Glomerular visceral epithelial cell (primary cell): ENCODE measurements around the gene EFNA5.

Experiments used
- DNase-seq: peaks from one replicate; pipeline ENCODE4 v3.0.0-alpha.2; 2016; ENCODE audit errors: extremely low spot score

The EFNA5 gene

DNA sequence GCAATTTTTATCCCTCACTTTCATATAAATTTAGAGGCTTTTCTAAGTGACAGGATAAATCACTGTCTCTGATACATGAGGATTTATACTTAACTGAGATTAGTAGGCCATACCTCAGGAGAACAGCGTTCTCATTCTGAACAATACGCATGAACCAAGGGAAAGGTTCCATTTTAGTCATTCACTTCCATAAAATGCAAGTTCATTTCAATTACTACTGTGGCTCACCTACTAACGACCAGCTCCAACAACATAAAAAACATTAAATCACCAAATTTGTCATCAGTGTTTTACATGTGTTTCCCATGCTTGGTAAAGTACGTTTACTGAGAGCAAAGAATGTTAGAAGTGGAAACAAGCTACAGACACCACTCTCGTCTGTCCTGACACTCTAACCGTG is 67.4 kb downstream of the EFNA5 start:
- DNase-seq = no peak

DNA sequence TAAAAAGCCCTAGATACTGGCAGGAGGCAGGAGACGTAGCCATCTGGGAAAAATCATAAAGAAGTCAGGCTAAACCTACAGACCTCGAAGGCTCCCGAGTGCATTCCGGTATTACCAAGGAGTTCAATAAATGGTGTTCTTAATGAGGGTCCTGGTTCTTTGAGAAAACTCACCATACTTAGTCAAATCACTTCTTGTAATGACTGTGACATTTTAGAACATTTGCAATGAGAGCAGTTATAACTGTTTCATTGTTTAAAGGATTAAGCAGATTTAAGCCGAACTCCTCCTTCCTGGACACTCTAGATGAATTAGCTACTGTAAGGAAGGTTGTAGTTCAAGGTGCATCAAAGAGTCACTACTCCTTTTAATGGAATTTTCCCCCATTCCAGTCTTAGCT is 67.8 kb downstream of the EFNA5 start:
- DNase-seq = no peak

DNA sequence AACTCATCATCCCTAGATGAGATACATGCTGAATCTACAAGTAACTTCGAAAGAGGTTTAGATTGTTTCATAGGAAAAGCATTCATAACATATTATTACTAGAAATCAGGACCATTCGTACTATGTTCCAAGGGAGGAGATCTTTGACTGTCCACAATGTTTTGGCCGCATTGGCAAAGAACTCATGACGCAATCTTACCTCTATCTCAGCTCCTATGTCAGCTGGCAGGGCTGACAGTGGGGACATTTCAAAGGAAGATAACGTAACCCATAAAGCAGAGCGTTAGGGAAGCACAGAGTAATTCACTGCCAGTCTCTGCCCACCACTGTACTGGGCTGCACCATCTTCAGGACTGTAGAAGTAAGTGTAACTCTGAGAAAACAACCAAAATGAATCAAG is 69.7 kb downstream of the EFNA5 start:
- DNase-seq = no peak

DNA sequence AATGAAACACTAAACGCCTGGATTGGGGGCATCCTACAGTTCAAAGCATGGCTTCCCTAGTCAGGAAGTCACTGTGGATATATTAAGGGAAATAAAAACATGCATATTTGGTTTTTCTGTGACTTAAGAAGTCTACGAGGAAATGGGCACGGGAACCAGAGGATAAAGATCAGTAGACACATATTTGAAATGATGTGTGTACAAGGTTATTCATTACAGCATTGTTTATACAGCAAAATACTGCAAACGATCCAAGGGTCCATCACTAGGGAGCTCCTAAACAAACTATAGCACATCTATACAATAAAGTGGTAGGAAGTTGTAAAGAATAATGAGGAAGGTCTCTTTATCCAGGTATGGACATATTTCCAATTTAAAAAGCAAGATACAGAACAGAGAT is 71.8 kb downstream of the EFNA5 start:
- no peak for DNase-seq

DNA sequence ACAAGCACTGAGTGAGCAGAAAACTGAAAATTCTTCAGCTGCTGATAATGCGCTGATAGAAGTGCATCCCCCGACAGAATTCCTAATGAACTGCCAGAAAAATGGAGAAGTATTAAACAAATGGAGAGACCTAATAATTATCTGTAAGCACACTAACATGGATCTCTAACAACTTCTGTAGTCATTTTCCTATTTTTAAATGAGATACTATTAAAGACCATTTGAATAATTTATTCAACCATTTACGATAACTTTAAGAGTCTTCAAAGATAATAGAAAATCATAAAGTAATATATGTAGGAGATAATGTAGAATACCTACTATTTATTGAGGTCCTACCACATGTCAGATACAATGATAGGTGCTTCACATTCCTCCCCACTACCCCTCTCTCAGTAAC is 72.9 kb downstream of the EFNA5 start:
- no peak for DNase-seq

DNA sequence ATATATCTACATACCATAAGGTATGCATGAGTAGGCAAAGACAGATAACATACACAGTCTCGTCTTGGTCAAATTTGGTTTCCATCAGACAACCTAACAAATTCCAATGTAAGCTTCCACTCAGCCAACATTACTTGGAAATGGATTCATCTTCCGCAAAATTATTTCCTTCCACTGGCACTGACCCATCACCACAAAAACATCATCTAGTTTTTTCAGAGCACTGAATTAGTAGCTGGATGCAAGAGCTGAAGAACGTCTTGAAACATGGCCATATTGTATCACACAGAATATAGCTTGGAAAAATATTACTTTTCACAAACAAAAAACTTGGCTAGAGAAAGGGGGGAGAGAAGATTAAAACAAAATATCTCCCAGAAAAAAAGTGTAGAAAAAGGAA is 73.5 kb downstream of the EFNA5 start:
- DNase-seq = no peak

DNA sequence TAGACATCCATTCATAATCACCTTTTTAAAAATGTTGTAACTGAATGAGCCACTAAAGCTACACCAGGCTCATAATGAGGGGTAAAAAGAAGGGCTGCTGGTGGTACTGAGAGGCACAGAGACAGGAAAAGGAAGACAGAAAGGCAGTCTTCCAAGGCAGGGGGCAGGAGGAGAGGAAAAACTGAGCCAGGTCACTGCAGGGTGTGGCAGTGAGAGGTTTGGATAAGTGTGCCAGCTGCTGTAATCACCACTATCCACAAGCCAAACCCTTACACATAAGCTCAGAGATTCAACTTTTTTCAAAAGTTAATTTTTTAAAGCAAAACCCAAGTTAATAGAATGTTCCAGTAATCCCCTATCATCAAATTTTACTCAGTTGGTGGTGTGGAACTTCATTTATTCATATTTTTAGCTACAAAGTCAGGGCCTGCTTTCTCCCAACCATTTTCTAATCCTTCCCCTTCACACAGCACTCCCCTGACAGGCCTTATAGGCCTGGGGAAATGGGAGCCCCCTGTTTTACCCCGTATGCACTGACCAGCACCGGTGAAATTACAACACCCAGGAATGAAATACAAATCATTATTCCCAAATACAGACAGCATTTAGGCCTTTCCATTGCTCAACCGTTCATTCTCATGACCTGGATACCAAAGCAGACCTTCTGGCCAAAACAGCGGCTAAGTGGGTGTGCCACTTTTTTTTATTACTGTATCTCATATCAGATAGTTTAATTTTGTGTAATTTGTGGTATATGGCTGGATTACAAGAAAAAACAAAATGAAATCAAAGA is 76.3 kb downstream of the EFNA5 start:
- DNase-seq = no peak

DNA sequence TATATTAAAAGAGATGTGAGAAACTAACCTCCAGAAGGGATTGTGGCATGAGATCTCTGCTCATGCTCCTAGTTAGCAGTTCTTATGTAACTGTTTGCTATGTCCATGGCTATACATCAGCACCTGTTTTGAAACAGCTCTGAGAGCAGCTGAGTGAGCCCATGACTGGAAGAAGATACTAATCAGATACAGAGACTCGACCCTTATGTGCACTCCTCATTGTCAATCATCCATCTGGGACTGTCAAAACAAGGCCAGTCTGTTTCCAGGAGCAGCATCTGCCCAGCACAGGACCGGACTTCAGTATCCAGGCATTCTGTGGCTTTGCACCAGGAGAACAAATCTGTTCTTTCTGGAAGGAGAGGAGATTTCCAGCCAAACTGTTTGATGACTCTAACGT is 77.7 kb downstream of the EFNA5 start:
- DNase-seq = no peak

DNA sequence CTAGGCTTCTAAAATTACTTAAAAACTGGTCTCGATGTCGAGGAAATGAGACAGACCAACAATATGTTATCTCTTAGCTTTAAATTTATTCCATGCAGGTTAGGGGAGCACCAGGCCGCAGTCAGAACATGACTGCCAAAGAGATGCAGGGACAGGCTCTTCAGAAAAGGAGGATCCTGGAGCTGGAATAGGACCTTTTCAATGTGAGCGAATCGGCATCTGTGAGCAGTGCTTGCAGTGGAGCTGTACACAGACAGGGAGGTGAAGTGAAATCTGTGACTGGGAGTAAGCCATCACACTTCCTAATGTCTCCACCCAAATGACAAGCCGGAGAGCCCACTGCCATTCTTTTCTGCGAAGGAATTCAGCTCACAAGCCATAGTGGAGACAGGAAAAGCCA is 78.2 kb downstream of the EFNA5 start:
- no peak for DNase-seq

DNA sequence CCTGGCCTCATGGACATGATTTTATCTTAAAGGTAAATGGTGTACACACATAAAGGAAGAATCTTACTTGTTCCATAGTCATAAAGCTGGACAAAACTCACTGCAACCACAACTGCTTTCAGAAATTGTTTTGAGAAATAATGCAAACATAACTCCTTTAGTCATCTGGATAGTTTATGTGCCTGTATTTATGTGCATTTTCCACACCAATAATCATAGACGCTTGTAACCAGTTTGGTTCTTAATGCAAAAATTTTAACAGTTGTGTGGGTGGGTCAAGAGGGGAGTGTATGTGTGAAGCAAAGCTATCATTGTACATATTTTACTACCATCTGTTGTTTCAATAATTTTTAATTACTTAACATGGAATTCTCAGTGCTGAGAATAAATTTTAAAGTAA is 80.1 kb downstream of the EFNA5 start:
- DNase-seq = no peak

DNA sequence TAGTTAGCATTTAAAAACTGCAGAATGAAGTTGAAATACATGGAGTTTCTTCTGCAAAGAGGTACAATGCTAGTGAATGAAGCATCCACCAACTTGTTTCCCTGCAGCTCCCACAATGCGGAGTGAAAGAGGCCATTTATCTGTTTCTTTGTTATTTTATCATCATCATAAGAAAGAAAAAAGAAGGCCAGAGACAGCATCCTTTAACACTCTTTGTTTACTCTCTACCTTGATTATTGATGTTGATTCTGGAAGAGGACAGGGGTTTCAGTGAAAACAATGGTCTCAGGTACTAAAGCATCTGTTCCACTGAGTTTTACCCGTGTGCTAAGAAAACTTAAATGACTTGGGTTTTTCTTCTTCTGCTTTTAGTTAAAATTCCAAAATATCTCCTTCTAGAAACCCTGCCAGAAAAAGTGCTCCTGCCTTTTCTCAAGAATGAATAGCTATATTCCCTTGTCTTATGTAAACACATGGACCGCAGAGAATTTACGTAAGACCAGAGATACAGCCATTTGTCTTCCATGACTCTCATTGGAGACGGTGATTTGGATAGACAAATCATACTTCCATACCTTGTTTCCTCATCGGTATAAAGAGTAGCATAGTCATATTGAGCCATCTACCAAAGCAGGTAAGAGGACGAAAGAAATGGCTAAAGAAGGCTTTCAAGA is 81.1 kb downstream of the EFNA5 start:
- DNase-seq = no peak

DNA sequence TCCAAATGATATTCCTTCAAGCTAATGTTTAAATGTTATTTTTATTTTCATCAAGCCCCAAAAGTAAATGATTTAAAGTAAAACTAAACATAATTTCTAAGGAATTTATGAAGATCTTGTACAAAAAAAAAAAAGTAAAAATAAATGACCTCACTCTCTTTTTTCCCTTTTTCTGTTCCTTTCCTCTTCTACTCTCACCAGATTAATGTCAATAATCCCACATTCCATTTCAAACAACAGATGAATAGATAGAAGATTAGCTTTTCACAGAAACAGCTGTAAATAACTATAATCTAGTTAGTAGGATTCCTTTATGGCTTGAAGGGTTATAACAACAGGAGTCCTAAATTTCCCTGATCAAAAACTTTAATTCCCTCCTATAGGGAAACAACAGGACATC is 88.1 kb downstream of the EFNA5 start:
- no peak for DNase-seq

DNA sequence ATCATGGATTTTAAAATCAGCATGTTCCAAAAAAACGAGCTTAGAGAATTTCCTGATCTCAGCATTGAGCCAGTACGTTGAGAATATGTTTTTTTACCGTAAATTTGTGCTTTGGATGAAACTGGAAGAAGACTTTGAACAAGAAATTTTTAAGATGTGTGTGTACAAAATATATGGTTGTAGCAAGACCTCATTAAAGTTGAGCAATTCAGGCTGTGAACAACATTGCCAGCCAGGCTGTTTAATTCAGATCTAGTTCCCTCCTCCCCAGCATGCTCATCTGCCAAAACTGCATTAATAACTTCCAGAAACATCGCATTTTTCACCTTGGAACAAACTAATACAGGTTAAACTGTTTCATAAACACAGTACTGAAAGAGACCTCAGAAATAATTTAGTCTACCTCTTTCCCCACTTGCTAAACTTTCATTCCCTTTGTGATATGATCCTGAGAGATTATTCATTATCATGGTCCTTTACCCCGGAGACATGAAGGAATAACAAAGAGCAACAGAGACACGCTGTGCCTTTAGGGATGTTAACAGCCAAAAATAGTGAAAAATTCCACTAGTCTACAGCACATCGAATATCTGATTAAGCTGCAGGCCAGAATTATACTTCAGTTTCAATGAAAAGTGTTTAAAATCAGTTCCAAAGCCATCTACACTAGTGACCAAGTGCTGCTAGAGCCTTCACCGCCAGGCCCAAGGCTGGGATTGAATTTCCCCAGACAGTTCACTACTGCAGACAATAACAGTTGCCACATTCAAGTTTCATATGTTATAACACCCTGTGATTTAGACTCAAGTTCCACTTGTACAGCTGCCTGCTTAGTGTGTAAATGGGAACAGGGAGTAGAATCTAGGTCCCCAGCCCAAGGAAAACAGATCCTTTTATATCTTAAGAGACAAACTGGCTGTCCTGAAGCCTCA is 89.6 kb downstream of the EFNA5 start:
- no peak for DNase-seq

DNA sequence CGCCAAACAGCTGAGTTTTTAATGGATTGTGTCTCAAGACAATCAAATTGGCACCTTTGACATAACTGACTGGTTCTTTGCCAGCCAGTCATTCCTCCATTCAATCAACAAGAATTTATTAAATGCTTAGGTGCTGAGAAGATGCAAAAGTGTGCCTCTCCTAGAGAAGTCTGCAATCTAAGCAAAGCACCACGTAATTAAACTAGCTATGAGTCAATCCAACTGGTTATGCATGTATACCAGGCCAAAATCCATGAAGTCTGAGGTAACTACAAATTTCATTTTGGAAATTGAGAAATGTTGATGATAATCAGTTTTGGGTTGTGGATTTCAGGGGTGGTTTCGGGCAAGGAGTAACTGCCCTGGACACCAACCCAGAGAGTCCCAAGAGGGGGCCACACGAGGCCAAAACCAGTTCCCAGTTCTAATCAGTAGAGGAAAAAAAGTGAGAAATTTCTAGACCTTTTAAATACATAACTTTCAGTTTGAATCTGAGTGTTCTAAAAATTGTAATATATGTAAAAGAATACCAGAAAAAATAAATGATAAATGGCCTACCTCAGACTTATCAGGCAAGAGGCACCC is 92.6 kb downstream of the EFNA5 start:
- no peak for DNase-seq

DNA sequence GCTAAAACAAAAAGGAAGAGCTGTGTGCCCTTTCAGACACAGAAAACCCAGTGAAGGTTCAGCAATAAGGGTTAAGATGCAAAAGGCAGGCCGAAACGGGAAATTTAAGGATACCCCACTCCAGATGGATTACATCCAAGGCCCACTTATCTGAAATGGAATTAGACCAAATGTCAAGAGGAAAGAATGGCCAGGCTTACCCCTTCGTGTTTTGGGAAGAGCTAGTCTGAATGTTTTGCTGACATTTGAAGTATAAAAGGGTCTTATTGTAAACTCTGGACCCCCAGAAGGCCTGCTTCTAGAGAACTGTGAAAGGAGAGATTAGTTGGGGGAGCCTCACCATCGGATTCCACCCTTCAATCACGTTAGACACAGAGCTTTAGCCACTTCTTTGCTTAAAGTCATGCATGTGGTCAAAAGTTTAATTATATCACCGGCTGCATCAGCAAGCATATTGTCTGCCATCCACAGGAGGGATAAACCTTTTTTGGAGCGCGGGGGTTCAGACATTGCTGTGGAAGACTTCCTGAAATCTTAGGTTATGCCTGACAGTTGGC is 93.3 kb downstream of the EFNA5 start:
- no peak for DNase-seq

DNA sequence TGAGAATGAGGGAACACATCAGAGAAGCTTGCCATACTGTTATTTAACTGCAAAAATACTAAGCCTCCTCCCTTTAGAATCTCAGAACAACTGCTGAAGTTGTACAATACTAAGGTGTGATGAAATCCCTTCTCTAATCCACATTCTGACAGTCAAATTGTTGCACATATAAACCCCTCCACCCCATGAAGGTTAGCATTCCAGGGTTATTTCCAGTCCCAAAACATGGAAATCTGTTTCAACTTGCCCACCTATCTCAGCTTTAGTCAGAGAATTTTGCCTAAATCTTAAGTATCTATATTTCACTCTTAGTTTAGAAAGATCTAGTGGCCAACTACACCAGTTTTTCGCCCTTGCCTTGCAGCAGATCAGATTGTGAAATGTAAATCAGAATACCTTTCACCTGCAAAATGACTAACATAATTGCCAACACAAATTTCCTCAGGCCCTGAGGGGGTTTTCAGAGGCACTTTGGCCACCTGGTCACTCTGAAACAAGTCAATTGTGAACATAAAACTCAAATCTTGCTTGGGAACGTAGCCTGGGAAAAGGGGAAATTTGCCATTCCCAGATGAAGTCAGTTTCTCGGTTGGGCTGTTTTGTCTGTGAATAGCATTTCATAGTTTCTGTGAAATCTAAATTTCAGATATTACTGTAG is 93.9 kb downstream of the EFNA5 start:
- DNase-seq = no peak

DNA sequence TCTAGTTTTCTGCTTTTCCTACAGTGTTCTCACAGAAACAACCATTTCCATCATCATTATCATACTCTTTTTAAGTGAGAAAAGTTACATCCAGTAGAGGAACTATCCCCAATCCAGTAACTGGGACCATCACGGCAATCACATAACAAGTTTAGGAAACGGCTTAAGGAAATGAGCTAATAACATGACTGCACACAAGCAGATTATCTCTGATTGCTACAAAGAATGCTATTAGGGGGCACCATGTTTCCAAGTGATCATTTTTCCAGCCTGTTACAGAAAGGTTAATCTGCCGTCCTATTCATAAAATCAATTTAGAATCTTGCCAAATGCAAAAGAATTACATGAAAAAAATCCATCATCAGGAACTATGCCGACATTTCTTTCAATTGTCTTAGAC is 94.6 kb downstream of the EFNA5 start:
- no peak for DNase-seq

DNA sequence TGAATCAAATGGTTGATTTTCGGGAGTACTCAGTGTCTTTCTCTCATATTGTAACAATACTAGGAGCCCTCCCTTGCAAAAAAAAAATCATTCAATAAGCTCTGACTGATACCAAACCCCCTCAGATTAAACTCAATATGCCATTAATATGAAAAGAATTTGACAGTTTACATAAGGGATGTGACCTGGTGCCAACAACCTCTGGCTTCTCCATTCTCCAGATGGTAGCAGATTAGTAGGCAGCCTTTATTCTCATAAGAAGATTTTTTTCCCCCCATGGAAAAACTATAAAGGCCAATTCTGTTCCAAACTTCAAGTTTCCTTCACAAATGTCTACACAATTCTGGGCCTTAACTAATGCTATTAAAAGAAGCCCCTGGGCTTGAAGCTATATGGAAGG is 96.5 kb downstream of the EFNA5 start:
- no peak for DNase-seq

DNA sequence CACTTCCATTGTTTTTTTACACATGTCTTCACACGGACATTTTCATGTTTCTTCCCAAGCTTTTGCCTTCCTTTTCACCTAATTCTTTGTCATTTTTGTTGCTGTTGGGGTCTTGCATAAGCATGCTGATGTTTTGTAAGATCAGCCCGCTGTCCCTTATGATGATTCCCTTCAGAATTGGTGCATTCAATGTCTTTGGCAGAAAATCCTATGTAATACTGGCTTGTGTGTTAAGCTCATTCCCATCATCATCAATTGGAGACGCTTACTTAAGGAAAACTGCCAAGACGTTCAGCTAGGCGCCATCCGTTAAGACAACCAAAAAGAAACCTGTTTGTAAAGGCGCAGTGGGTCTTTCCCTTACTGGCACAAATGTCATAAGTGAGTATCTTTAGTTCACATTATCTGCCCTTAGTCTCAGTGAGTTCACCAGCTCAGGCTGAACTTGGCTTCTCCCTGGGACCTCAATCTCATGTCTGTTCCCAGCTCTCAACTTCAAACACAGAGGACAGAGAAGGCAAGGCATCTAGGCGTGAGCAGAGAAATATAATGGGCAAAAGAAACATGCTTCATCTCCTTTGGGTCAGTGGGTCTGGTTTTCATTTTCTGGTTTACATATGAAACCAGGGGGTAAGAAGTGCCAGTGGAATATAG is 97.9 kb downstream of the EFNA5 start:
- no peak for DNase-seq

DNA sequence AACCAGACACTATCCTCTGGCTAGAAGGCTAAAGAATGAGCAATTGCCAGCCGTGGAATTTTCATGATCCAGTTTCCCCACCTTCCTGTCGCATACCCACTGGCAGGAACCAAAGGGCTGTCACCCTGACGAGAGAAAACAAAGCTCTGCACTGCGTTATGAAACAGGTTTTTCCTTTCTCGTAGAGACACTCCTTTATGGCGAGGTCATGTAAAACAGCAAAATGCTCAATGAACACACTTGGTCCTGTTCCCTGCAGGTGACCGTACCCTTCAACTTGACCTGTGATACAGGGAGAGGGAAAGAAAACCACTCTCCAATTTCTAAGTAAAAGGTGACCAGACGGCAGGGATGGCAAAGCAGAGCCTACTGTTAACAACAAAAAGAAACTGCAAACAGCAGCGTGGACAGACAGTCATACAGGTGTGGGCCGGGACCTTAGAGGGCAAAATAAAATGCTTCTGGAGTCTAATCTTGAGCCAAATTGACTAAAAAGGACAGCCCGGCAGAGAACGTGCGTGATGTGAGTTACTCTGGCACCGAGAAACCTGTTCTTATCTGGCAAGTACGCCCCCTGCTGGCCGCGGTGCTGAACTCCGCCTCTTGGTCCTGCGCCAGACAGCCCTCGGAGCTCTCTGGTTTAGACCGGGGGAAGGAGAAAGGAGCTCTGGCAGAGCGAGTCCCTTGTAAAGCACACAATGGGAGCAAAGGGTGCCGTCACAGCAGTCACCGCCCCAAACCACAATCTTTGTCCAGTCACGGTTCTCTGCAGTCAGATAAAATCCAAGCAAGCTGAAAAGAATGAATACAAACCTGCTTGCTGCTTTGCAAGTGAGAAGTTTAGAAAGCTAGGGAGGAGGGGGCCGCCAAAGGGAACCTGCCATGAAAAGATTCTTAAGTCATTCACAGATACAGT is 98.9 kb downstream of the EFNA5 start:
- DNase-seq = peak; percentile 98
